Tibial nerve (tissue), 4 donors: ENCODE measurements around the gene NOCT. TPM values are rescaled to one million over a fixed set of nuclear protein-coding genes. Genes with fewer than 3 reads are reported as not detected.
"Not testable (repeated sequence)": the region's sequence is repeated elsewhere in the genome, so short reads cannot be mapped to it uniquely, and the experiment has no call there.

Source experiments
- DNase-seq, 2 donors: peaks; one replicate each; pipeline ENCODE4 v3.0.0-alpha.2; 2019; ENCODE audit warnings: low spot score in 2 of 2
- H3K27ac ChIP-seq, 4 donors: fragments of 200-600 bp; sonication (generic) in 3 of 4; one replicate each; pipeline ENCODE4 v1.5.1; 2017 to 2019; ENCODE audit warnings: mild to moderate bottlenecking in 1 of 4
- H3K27me3 ChIP-seq, 2 donors: fragments of 200-600 bp; sonication (generic) in 1 of 2; one replicate each; pipeline versions ENCODE4 v1.5.1 to v1.6.0; 2017 to 2019
- H3K36me3 ChIP-seq, 3 donors: fragments of 200-600 bp; sonication (generic); one replicate each; pipeline ENCODE4 v1.5.1; 2018 to 2019
- H3K4me1 ChIP-seq, 4 donors: fragments of 200-600 bp; sonication (generic) in 3 of 4; one replicate each; pipeline ENCODE4 v1.5.1; 2017 to 2019
- H3K4me3 ChIP-seq, 4 donors: fragments of 200-600 bp; sonication (generic) in 3 of 4; one replicate each; pipeline ENCODE4 v1.5.1; 2017 to 2019; ENCODE audit warnings: mild to moderate bottlenecking in 1 of 4, moderate library complexity in 1 of 4
- H3K9me3 ChIP-seq, 4 donors: fragments of 200-600 bp; sonication (generic) in 3 of 4; one replicate each; pipeline ENCODE4 v1.5.1; 2017 to 2019
- CTCF ChIP-seq, 5 experiments: fragments of 200-600 bp in 3 of 5; fragments of 450-650 bp in 2 of 5; sonication (generic) in 3 of 5; IDR thresholded peaks; one replicate each; pipeline ENCODE4 v1.5.1; 2016 to 2019; ENCODE audit warnings: antibody characterized with exemption in 5 of 5, mild to moderate bottlenecking in 3 of 5, moderate library complexity in 2 of 5
- EP300 ChIP-seq, 2 donors: sonication (generic); formaldehyde crosslinking; IDR thresholded peaks; one replicate each; pipeline ENCODE4 v1.6.1; 2017; ENCODE audit warnings: antibody characterized with exemption in 2 of 2, mild to moderate bottlenecking in 1 of 2
- POLR2A ChIP-seq, 2 donors: fragments of 450-650 bp; IDR thresholded peaks; one replicate each; pipeline ENCODE4 v1.6.1; 2017; ENCODE audit warnings: antibody characterized with exemption in 2 of 2, mild to moderate bottlenecking in 2 of 2, moderate library complexity in 2 of 2
- WGBS, 2 donors: methylation state at CpG; one replicate each; pipeline ENCODE4 v1.1.5; 2018; 5-methylcytosine and 5-hydroxymethylcytosine counted together
- total RNA-seq, 4 donors: library from RNA; depleted of rRNA; stranded (reverse); fragments of >200 nt; gene quantifications; one replicate each; pipeline ENCODE4 v1.1.0, GENCODE V29; 2016

NOCT gene
- total RNA-seq, 4 donors from 2014 or later: 1.4 to 5.4 (median 3.4) TPM

GRCh38 chr4:139018501-139018900 is 2.9 kb downstream of the NOCT start:
- H3K4me3 ChIP-seq: no peak overlapping the region
- no peak overlapping the region for H3K27ac ChIP-seq
- no peak for DNase-seq
- H3K4me1 ChIP-seq: peaks cover 0 to 31% (median 12%) of the 10 kb centered on the region in 4 donors
- H3K27me3 ChIP-seq: no peaks in the 10 kb centered on the region
- no peaks in the 10 kb centered on the region for H3K36me3 ChIP-seq
- H3K9me3 ChIP-seq: no peaks in the 10 kb centered on the region
- no peak for TF ChIP-seq POLR2A (IDR thresholded peaks at IDR 0.05)
- no peak for TF ChIP-seq CTCF (IDR thresholded peaks at IDR 0.05)
- TF ChIP-seq EP300 (IDR thresholded peaks at IDR 0.05): no peak

- WGBS, 2 donors: 87% methylated on average over 10 of the region's 10 CpGs
- no peaks in the 10 kb centered on the region for H3K36me3 ChIP-seq
- TF ChIP-seq EP300 (IDR thresholded peaks at IDR 0.05) (no peak), POLR2A (IDR thresholded peaks at IDR 0.05) (no peak), CTCF (IDR thresholded peaks at IDR 0.05) (no peak)
These were observed 3.6 kb downstream of the NOCT start for GRCh38 chr4:139018971-139019758.

GRCh38 chr4:139020384-139020783 is 4.8 kb downstream of the NOCT start:
- Histone ChIP-seq H3K36me3 (no peaks in the 10 kb centered on the region), H3K4me1 (peaks cover 0 to 18% (median 2%) of the 10 kb centered on the region in 4 donors), H3K27ac (no peak overlapping the region), H3K9me3 (no peaks in the 10 kb centered on the region), H3K4me3 (no peak overlapping the region), H3K27me3 (no peaks in the 10 kb centered on the region)
- 79 to 83% methylated on average over 4 of the region's 4 CpGs for WGBS, 2 donors
- no peak for DNase-seq
- no peak for TF ChIP-seq POLR2A (IDR thresholded peaks at IDR 0.05)
- TF ChIP-seq CTCF (IDR thresholded peaks at IDR 0.05): no peak
- no peak for TF ChIP-seq EP300 (IDR thresholded peaks at IDR 0.05)

More at GRCh38 chr4:139018971-139019758, 3.6 kb downstream of the NOCT start:
- no peak for DNase-seq
- no peaks in the 10 kb centered on the region for H3K27me3 ChIP-seq
- H3K9me3 ChIP-seq: no peaks in the 10 kb centered on the region
- H3K4me3 ChIP-seq: no peak overlapping the region
- H3K27ac ChIP-seq: no peak overlapping the region
- H3K4me1 ChIP-seq: peaks cover 0 to 27% (median 9%) of the 10 kb centered on the region in 4 donors

- DNase-seq, H3K4me3 ChIP-seq, H3K36me3 ChIP-seq, H3K27ac ChIP-seq, H3K27me3 ChIP-seq, H3K9me3 ChIP-seq: not testable (repeated sequence)
- H3K4me1 ChIP-seq: peaks cover 0 to 18% (median 2%) of the 10 kb centered on the region in 4 donors
- WGBS, 2 donors: 92 to 94% methylated on average over 12 of the region's 12 CpGs
These were observed 5.5 kb downstream of the NOCT start for GRCh38 chr4:139021071-139021470.

GRCh38 chr4:139022835-139023234 is 7.3 kb downstream of the NOCT start:
- 93 to 96% methylated on average over 5 of the region's 5 CpGs for WGBS, 2 donors
- no peak overlapping the region for H3K27ac ChIP-seq

More at GRCh38 chr4:139022835-139023234, 7.3 kb downstream of the NOCT start:
- no peaks in the 10 kb centered on the region for H3K36me3 ChIP-seq
- no peak overlapping the region for H3K4me3 ChIP-seq
- no peak for TF ChIP-seq EP300 (IDR thresholded peaks at IDR 0.05)
- no peak for TF ChIP-seq POLR2A (IDR thresholded peaks at IDR 0.05)
- no peak for TF ChIP-seq CTCF (IDR thresholded peaks at IDR 0.05)
- no peaks in the 10 kb centered on the region for H3K27me3 ChIP-seq
- no peaks in the 10 kb centered on the region for H3K9me3 ChIP-seq
- no peak for DNase-seq
- H3K4me1 ChIP-seq: peaks cover 0 to 7% (median 0%) of the 10 kb centered on the region in 4 donors
